Activated CD8-positive, alpha-beta memory T cell treated with anti-CD3 and anti-CD28 coated beads, Interleukin-2, amount 50 U/mL, for 4 hours (primary cell): ENCODE results near the gene CAPN7.

Experiments
- DNase-seq: peaks from one replicate; pipeline ENCODE4 v3.0.0-alpha.2; 2020

Gene CAPN7

GRCh38 chr3:15301761-15302160 lies 95.7 kb downstream of the CAPN7 start:
- no peak for DNase-seq
